HG03520 (cell line): ENCODE measurements around the gene SSB.
"Not testable (repeated sequence)": the region's sequence is repeated elsewhere in the genome, so short reads cannot be mapped to it uniquely, and the experiment has no call there.

Experiments used
- ATAC-seq: cut with Tn5 transposase; IDR thresholded peaks from one replicate; pipeline ENCODE4 v1.9.1; 2021; ENCODE audit warnings: mild to moderate bottlenecking, moderate library complexity; ENCODE audit not compliant: unreplicated experiment

The SSB gene

GRCh38 chr2:169781249-169782013, 17.2 kb upstream of the SSB start:
- no peak for ATAC-seq

- no peak for ATAC-seq
Measured at GRCh38 chr2:169782513-169782912, 16.2 kb upstream of the SSB start.

GRCh38 chr2:169790581-169790980, 8.1 kb upstream of the SSB start:
- no peak for ATAC-seq

GRCh38 chr2:169795181-169795580, 3.5 kb upstream of the SSB start:
- no peak for ATAC-seq

- no peak for ATAC-seq
Measured at GRCh38 chr2:169796441-169796840, 2.2 kb upstream of the SSB start.

- ATAC-seq, result no peak
Measured at GRCh38 chr2:169797601-169798000, 1.1 kb upstream of the SSB start.

GRCh38 chr2:169798397-169798717, 314 bp upstream of the SSB start:
- ATAC-seq, result no peak

GRCh38 chr2:169803480-169803879, 4.8 kb downstream of the SSB start:
- no peak for ATAC-seq

GRCh38 chr2:169806586-169806985, 7.9 kb downstream of the SSB start:
- ATAC-seq, result no peak

- no peak for ATAC-seq
Measured at GRCh38 chr2:169808221-169808620, 9.6 kb downstream of the SSB start.

GRCh38 chr2:169815849-169816248, 17.2 kb downstream of the SSB start:
- ATAC-seq, result no peak

- not testable (repeated sequence) for ATAC-seq
Measured at GRCh38 chr2:169816961-169817360, 18.3 kb downstream of the SSB start.

- not testable (repeated sequence) for ATAC-seq
Measured at GRCh38 chr2:169817369-169817768, 18.7 kb downstream of the SSB start.

GRCh38 chr2:169818241-169818640, 19.6 kb downstream of the SSB start:
- no peak for ATAC-seq

GRCh38 chr2:169819106-169819505, 20.4 kb downstream of the SSB start:
- ATAC-seq, result no peak

GRCh38 chr2:169820101-169820500, 21.4 kb downstream of the SSB start:
- ATAC-seq, result not testable (repeated sequence)

GRCh38 chr2:169822036-169822435, 23.4 kb downstream of the SSB start:
- no peak for ATAC-seq

- no peak for ATAC-seq
Measured at GRCh38 chr2:169822785-169823392, 24.2 kb downstream of the SSB start.

- ATAC-seq, result no peak
Measured at GRCh38 chr2:169823996-169824372, 25.3 kb downstream of the SSB start.

- peak; percentile 64 for ATAC-seq
Measured at GRCh38 chr2:169824373-169825333, 26.0 kb downstream of the SSB start, which contains the start of gene METTL5. Gene METTL5 (minus strand): TSS chr2:169824905. CDS start chr2:169824597, 308 bp downstream.
